Neutrophil (primary cell): ENCODE results near the gene ZBTB38.

Experiments used
- H3K27ac ChIP-seq: fragments of 200-600 bp; sonication (generic); 2 replicates; pipeline ENCODE4 v1.5.1; 2016; ENCODE audit warnings: mild to moderate bottlenecking, moderate library complexity
- H3K27me3 ChIP-seq: fragments of 200-600 bp; sonication (generic); 2 replicates; pipeline ENCODE4 v1.6.0; 2016; ENCODE audit warnings: mild to moderate bottlenecking
- H3K36me3 ChIP-seq: fragments of 200-600 bp; sonication (generic); 2 replicates; pipeline ENCODE4 v1.5.1; 2017
- H3K4me1 ChIP-seq, 2 experiments: fragments of 200-600 bp in 1 of 2; sonication (generic) in 1 of 2; 1 replicate in 1 of 2; 2 replicates in 1 of 2; pipeline versions ENCODE4 v1.5.1 to v1.6.1; 2013 to 2016; ENCODE audit warnings: low read depth in 1 of 2, low read length in 1 of 2, mild to moderate bottlenecking in 1 of 2, moderate library complexity in 1 of 2; ENCODE audit not compliant: control insufficient read depth in 1 of 2, insufficient read depth in 1 of 2
- H3K4me3 ChIP-seq, 2 experiments: fragments of 200-600 bp in 1 of 2; sonication (generic) in 1 of 2; 1 replicate in 1 of 2; 2 replicates in 1 of 2; pipeline ENCODE4 v1.5.1; 2013 to 2016; ENCODE audit warnings: low read depth in 1 of 2, low read length in 1 of 2, mild to moderate bottlenecking in 1 of 2, moderate library complexity in 1 of 2
- H3K9me3 ChIP-seq: fragments of 200-600 bp; sonication (generic); 2 replicates; pipeline ENCODE4 v1.5.1; 2016
- CTCF ChIP-seq: fragments of 200-600 bp; sonication (generic); IDR thresholded peaks from 2 replicates; pipeline ENCODE4 v1.5.1; 2016; ENCODE audit warnings: antibody characterized with exemption

The ZBTB38 gene

DNA sequence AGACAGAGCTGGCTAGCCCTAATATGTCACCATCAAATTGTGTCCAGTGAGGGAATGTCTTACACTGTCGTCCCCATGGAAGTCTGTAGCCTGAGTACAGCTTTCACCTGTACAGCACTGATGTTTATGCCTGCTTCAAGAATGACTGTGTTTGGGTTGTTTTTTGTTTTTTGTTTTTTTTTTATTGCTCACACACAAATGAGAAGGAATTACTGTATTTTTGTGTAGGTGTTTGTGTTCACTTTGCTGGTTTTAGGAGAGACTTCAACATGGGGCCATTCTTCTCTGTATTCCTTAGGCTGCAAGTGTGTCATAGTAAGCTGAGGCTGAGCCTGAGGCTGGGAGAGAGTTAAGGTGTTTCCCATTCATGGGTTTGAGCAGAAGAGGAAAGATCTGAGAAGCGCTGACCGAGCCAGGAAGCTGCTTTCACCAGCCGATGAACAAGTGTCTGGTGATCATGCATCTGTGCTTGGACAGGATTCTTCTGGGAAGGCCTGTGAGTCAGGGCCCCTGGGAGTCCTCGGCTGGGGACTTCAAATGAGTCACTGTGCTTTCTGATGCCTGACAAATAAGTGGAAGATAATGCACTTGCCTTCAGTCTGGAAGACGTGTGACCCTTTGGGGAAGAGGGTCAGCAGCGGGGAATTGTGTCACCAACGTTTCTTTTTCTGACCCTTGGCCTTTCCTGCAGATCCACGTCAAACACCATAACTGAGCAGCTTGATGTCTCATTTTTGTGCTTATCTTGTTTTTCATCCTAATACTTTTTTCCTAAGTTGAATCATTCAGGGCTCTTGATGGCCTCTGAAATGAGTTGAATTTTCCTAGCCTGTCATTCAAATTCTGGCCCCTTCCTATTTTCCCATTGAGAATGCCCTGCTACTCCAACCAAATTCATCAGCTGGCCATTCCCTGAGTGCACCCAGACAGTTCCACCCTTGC is 36.7 kb upstream of the ZBTB38 start:
- H3K4me1 ChIP-seq: no peaks in the 10 kb centered on the region
- H3K4me3 ChIP-seq: no peak overlapping the region
- no peaks in the 10 kb centered on the region for H3K9me3 ChIP-seq
- TF ChIP-seq CTCF: no peak
- H3K27me3 ChIP-seq: no peaks in the 10 kb centered on the region
- no peaks in the 10 kb centered on the region for H3K36me3 ChIP-seq
- H3K27ac ChIP-seq: no peak overlapping the region

GRCh38 chr3:141332416-141332815 is 35.9 kb upstream of the ZBTB38 start:
- TF ChIP-seq CTCF: no peak
- Histone ChIP-seq H3K36me3 (no peaks in the 10 kb centered on the region), H3K9me3 (no peaks in the 10 kb centered on the region), H3K27me3 (no peaks in the 10 kb centered on the region), H3K4me1 (no peaks in the 10 kb centered on the region), H3K4me3 (no peak overlapping the region), H3K27ac (no peak overlapping the region)

DNA sequence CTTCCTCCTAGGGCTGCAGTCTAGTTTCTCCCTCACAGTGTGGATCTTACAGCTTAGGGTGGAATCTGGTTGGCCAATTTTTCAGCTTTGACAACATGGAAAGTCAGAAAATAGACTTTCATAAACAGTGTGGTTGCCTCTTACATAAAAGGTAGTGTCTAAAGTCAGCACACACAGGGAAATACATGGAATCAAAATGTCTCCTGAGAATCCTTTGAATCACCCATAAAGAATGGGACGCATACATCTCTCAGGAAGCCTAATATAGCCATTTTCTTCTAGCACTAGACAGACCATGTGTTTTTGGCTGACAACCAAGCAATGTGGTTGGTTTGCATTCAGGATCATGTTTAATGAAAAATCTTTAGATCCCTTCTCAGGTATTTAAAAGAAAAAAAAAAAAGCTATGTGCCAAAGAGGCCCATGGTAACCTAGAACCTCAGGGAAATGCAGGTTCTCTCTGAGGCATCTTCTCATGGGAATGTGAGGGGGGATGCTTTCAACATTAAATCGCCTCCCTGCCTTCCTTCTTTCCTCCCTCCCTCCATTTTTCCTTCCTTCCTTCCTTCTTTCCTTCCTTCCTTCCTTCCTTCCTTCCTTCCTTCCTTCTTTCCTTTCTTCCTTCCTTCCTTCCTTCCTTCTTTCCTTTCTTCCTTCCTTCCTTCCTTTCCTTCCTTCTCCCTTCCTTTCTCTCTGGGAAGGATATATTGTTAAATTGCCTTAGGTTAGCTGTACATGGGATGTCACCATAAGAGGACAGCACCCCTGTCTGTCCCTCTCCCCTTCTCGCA is 34.3 kb upstream of the ZBTB38 start:
- no peak for TF ChIP-seq CTCF
- Histone ChIP-seq H3K36me3 (no peaks in the 10 kb centered on the region), H3K4me3 (no peak overlapping the region), H3K27ac (no peak overlapping the region), H3K9me3 (no peaks in the 10 kb centered on the region), H3K4me1 (no peaks in the 10 kb centered on the region), H3K27me3 (no peaks in the 10 kb centered on the region)

DNA sequence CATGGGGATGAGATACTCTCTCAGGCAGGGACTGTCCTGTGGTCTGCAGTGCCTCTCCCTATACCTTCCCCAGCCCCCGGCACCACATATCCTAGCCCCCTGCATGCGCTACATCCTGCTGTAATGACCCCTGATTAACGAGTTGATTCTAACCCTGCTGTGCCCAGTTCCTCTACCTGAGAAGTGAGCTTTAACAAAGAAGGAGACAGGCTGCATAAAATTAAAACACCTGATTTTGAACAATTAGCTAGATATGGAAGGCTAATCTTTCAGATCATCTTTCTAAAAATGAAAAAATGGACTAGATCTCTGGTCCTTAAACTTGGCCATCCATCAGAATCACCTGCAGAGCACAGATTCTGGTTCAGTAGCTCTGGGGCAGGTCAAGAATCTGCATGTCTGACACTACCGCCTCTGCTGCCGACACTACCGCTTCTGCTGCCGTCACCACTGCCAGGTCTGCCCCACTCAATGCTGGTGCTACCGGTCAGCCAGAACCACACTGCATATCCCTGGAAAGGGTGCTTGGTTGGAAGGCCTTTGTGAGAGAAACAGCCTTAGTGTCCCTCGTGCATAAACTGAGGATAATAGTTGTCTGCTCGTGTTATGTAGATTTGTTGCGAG is 33.6 kb upstream of the ZBTB38 start:
- H3K4me3 ChIP-seq: no peak overlapping the region
- no peak for TF ChIP-seq CTCF
- no peaks in the 10 kb centered on the region for H3K36me3 ChIP-seq
- no peak overlapping the region for H3K27ac ChIP-seq
- no peaks in the 10 kb centered on the region for H3K9me3 ChIP-seq
- H3K4me1 ChIP-seq: no peaks in the 10 kb centered on the region
- no peaks in the 10 kb centered on the region for H3K27me3 ChIP-seq

DNA sequence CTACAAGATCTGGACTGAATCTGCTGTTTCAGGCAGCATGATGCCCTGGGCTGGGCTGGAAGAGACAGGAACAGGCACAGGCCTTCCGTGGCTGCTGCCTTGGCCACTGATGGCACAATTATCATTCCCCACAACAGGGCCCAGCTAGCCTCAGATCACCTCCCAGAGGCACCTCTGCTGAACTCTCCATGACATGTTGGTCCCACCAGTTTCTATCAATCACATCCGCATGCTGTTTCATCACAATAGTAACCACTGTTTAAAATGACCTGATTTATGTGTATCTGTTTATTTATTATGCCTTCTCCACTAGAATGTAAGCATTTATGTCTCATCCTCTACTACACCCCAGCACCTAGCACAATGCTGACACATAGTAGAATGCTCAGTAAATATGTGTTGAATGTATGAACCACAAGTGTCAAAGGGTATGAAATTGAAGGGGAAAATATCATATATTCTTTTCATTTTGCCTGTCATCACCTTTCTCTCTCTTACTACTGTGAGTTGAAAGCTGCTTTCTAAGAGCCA is 32.7 kb upstream of the ZBTB38 start:
- TF ChIP-seq CTCF: no peak
- Histone ChIP-seq H3K27ac (no peak overlapping the region), H3K4me1 (no peaks in the 10 kb centered on the region)

More for the DNA sequence above, 32.7 kb upstream of the ZBTB38 start:
- Histone ChIP-seq H3K36me3 (no peaks in the 10 kb centered on the region), H3K9me3 (no peaks in the 10 kb centered on the region), H3K4me3 (no peak overlapping the region), H3K27me3 (no peaks in the 10 kb centered on the region)
